ENCODE measurements around the gene CRACDL.

CRACDL gene, protein sequence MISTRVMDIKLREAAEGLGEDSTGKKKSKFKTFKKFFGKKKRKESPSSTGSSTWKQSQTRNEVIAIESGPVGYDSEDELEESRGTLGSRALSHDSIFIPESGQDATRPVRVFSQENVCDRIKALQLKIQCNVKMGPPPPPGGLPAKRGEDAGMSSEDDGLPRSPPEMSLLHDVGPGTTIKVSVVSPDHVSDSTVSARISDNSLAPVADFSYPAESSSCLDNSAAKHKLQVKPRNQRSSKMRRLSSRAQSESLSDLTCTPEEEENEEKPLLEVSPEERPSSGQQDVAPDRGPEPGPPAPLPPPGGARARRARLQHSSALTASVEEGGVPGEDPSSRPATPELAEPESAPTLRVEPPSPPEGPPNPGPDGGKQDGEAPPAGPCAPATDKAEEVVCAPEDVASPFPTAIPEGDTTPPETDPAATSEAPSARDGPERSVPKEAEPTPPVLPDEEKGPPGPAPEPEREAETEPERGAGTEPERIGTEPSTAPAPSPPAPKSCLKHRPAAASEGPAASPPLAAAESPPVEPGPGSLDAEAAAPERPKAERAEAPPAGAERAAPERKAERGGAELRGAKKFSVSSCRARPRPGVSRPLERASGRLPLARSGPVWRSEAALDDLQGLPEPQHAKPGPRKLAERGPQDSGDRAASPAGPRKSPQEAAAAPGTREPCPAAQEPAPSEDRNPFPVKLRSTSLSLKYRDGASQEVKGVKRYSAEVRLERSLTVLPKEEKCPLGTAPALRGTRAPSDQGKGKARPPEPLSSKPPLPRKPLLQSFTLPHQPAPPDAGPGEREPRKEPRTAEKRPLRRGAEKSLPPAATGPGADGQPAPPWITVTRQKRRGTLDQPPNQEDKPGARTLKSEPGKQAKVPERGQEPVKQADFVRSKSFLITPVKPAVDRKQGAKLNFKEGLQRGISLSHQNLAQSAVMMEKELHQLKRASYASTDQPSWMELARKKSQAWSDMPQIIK

DNA sequence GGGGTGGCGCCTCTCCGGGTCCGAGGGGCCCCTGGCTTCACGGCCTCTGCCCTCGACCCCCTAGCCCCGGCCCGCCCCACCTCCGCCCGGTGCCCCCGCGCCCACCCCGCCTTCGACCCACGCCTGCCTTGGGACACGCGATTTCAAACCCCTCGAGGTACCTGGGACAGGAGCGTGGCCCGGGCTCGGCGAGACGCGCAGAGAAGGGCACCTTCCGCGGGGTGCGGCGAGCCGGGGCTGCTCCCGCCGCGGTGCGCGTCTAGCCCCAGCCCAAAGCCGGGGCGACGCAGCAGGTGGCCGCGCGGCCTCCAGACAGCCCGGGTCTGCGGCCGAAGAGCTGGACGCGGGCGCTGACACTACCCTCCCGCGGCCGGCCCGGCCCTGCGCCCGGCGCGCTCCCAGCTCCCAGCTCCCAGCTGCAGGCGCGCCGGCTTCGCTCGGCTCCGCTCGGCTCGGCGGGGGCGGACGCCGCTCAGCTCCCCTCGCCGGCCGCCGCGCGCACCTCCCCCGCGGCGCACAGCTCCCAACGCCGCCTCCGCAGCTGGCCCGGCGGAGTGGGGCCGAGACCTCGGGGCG, at the start of gene CRACDL:
TSS of gene CRACDL (minus strand) at position 449 of the 576 bp plus-strand sequence. CDS start 89,425 bp downstream, outside the sequence.
- H3K4me3 ChIP-seq (ENCODE audit: low read length), result peak within 1 kb of the TSS; percentile 61
- no peaks in the 10 kb centered on the region for H3K9me3 ChIP-seq (ENCODE audit: insufficient read depth, low read depth, low read length)
- no peak within 1 kb of the TSS for H3K9ac ChIP-seq (ENCODE audit: low read depth, low read length)
- 0 out of 2 replicates have a peak, but pooled peaks cover 3% of the 10 kb centered on the region for H3K4me1 ChIP-seq (ENCODE audit: insufficient read depth, low read length)
- H3K36me3 ChIP-seq (ENCODE audit: insufficient read depth, low read depth, low read length), result no peaks in the 10 kb centered on the region
- H3K27me3 ChIP-seq (ENCODE audit: insufficient read depth, low read length), result peaks cover 78% of the 10 kb centered on the region
- no peak within 1 kb of the TSS for H3K27ac ChIP-seq (ENCODE audit: low read length)

DNA sequence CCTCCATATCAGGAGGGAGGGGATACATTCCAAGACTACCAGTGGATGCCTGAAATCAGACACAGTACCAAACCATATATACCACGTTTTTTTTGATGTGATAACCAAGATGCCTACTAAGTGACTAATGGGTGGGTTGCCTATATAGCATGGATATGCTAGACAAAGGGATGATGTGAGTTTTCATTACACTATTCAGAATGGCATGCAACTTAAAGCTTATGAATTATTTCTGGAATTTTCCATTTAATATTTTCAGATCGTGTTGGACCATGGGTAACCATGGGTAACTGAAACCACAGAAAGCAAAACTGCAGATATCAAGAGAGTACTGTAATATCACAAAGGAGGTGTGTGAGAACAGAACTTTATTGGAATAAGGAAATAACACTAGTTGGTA, 39.6 kb upstream of the CRACDL start:
- H3K4me1 ChIP-seq (ENCODE audit: insufficient read depth, low read length), result no peaks in the 10 kb centered on the region
- H3K4me3 ChIP-seq (ENCODE audit: low read length), result no peak overlapping the region
- peaks cover 39% of the 10 kb centered on the region for H3K9me3 ChIP-seq (ENCODE audit: insufficient read depth, low read depth, low read length)
- H3K27ac ChIP-seq (ENCODE audit: low read length), result no peak overlapping the region
- no peaks in the 10 kb centered on the region for H3K36me3 ChIP-seq (ENCODE audit: insufficient read depth, low read depth, low read length)
- no peaks in the 10 kb centered on the region for H3K27me3 ChIP-seq (ENCODE audit: insufficient read depth, low read length)
- no peak overlapping the region for H3K9ac ChIP-seq (ENCODE audit: low read depth, low read length)

DNA sequence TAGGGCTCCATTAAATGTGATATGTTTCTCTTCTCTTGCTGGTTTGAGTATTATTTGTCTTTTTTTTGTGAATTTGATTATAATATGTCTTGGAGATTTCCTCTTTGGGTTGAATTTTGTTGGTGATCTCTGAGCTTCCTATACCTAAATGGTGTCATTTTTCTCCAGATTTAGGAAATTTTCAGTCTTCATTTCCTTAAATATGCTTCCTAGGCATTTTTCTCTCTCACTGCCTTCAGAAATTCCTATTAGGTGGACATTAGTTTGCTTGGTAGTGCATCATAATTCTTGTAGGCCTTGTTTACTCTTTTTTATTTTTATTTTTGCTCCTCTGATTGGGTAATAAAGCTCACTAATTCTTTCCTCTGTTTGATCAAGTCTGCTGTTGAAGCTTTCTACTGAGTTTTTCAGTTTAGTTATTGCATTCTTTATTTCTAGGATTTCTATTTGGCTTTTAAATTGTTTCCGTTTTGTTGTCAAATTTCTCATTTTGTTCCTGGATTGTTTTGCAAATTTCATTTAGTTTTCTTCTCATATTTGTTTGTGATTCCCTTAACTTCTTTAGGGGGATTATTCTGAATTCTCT, 36.6 kb upstream of the CRACDL start:
- Histone ChIP-seq H3K27me3 (ENCODE audit: insufficient read depth, low read length) (no peaks in the 10 kb centered on the region), H3K4me1 (ENCODE audit: insufficient read depth, low read length) (no peaks in the 10 kb centered on the region), H3K9me3 (ENCODE audit: insufficient read depth, low read depth, low read length) (peaks cover 60% of the 10 kb centered on the region), H3K9ac (ENCODE audit: low read depth, low read length) (no peak overlapping the region), H3K4me3 (ENCODE audit: low read length) (no peak overlapping the region), H3K36me3 (ENCODE audit: insufficient read depth, low read depth, low read length) (no peaks in the 10 kb centered on the region), H3K27ac (ENCODE audit: low read length) (no peak overlapping the region)

DNA sequence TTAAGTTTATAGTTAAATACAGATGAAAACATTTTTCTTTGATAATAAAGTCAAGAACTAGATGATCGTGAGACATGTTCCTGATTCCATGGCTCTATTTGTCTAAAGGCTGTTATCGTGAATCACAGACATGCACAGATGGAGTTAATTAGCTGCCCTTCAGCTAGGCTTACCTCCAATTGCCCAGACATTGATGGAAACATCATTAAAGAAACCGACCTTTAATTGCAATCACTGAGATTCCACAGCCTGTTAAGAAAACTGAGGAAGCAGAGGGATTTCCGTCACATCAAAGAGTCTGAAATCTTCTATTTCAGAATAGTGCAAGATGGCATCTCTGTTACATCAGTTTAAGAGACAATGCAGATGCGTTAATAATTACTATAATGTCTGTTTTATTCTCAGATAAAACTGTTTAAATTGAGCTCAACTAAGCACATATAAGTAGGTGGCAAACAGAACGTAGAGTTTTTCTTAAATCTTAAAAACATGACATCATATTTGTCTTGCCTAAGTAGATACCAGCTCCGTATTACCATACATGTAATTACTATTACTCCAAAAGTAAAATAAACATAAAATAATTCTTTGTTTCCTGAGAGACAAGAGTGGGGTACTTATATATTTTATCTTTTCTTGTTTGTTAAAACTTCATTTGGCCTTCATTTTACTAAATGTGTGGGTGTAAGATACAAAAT, 23.9 kb upstream of the CRACDL start:
- Histone ChIP-seq H3K36me3 (ENCODE audit: insufficient read depth, low read depth, low read length) (no peaks in the 10 kb centered on the region), H3K9ac (ENCODE audit: low read depth, low read length) (no peak overlapping the region), H3K4me1 (ENCODE audit: insufficient read depth, low read length) (no peaks in the 10 kb centered on the region), H3K27ac (ENCODE audit: low read length) (no peak overlapping the region), H3K4me3 (ENCODE audit: low read length) (no peak overlapping the region), H3K9me3 (ENCODE audit: insufficient read depth, low read depth, low read length) (no peaks in the 10 kb centered on the region; the same call in 1 of the 2 replicates), H3K27me3 (ENCODE audit: insufficient read depth, low read length) (no peaks in the 10 kb centered on the region)

DNA sequence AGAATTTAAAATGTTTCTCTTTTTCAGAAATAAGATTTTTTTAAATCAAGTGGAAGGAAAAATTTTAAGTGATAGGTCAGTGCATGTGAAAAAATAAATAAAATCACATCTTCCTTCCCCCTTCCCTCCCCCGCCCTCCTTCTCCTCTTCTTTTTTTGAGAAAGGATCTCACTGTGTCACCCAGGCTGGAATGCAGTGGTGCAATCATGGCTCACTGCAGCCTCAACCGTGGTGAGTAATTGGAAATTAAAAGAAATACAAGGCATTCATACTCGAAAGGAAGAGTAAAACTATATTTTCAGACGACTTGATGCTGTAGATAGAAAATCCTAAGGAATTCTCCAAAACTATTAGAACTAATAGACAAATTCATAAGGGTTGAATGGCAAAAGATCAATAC, 16.9 kb upstream of the CRACDL start:
- H3K27ac ChIP-seq (ENCODE audit: low read length), result no peak overlapping the region
- H3K4me1 ChIP-seq (ENCODE audit: insufficient read depth, low read length), result no peaks in the 10 kb centered on the region
- no peaks in the 10 kb centered on the region for H3K36me3 ChIP-seq (ENCODE audit: insufficient read depth, low read depth, low read length)
- no peak overlapping the region for H3K9ac ChIP-seq (ENCODE audit: low read depth, low read length)
- no peak overlapping the region for H3K4me3 ChIP-seq (ENCODE audit: low read length)
- no peaks in the 10 kb centered on the region for H3K9me3 ChIP-seq (ENCODE audit: insufficient read depth, low read depth, low read length)
- no peaks in the 10 kb centered on the region for H3K27me3 ChIP-seq (ENCODE audit: insufficient read depth, low read length)

DNA sequence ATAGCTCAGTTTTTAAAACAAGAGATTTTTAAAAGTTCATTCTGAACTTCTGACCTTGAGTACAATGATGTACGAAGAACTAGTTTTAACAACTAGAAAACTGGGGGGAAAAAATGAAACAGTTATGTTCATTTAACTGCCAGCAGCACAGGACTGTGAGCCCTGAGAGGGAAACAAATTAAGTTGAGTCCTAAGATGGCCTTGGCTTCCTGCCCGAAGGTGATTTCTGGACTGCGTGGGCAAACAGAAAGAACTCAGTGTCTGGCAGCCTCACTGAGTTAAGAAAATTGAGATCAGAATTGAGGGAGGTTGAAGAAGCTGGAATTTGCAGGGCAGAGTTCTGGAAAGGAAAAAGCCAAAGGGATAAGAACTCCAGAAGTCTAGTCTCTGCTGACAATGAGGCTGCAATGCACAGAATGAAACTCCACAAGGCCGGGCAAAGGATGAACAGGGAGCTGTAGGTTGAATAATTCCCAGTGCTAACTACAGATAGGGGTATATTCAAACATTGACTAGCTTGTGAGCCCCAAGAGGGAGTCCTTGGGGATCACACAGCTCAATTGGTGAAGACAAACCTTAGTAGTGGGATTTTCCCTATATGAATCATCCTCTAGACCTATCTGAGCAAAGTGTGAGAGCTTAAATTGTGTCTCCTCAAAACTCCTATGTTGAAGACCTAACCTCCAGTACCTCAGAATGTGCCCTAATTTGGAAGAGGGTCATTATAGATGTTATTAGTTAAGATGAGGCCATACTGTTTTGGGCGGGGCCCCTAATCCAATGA, 13.1 kb upstream of the CRACDL start:
- Histone ChIP-seq H3K4me3 (ENCODE audit: low read length) (no peak overlapping the region), H3K27ac (ENCODE audit: low read length) (no peak overlapping the region), H3K27me3 (ENCODE audit: insufficient read depth, low read length) (no peaks in the 10 kb centered on the region), H3K4me1 (ENCODE audit: insufficient read depth, low read length) (no peaks in the 10 kb centered on the region), H3K36me3 (ENCODE audit: insufficient read depth, low read depth, low read length) (no peaks in the 10 kb centered on the region), H3K9me3 (ENCODE audit: insufficient read depth, low read depth, low read length) (no peaks in the 10 kb centered on the region), H3K9ac (ENCODE audit: low read depth, low read length) (no peak overlapping the region)

DNA sequence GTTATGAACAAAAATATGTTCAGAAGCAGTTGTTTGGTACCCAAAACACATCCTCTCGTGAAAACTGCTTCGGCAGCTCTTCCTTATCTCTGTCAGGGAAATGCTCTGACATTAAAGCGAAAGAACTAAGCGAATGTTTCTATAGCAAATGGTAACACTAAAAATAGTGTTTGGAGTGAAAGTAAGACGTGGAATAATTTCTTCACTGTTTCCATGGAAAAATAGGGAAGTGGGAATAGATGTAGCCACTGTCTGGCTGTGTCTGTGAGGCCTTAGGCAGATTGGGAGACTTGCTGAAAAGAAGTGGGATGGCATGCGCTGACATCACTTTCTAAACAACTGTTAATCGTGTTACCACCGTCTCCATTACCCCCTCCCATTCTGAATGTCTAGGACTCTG, 11.5 kb upstream of the CRACDL start:
- no peak overlapping the region for H3K27ac ChIP-seq (ENCODE audit: low read length)
- no peaks in the 10 kb centered on the region for H3K36me3 ChIP-seq (ENCODE audit: insufficient read depth, low read depth, low read length)
- H3K9ac ChIP-seq (ENCODE audit: low read depth, low read length), result no peak overlapping the region
- H3K9me3 ChIP-seq (ENCODE audit: insufficient read depth, low read depth, low read length), result no peaks in the 10 kb centered on the region
- H3K4me3 ChIP-seq (ENCODE audit: low read length), result no peak overlapping the region
- no peaks in the 10 kb centered on the region for H3K4me1 ChIP-seq (ENCODE audit: insufficient read depth, low read length)
- no peaks in the 10 kb centered on the region for H3K27me3 ChIP-seq (ENCODE audit: insufficient read depth, low read length)

DNA sequence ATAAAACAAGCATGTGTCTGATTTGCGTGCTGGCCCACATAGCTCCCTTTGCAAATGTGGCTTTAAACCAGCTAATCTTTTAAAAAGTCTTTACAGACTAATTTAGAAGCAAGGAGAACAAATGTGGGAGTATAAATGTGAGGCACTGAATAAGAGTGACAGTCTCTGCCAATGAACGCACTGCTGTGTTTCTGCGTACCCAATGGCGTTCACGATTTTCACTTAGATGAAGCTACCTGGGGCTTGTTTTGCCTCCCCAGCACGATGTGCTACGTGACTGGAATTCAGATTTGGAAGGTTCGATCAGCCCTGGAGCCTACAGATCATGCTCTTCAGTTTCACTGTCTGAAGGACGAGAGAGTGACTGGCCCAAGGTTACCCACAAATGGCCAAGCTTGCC, 10.8 kb upstream of the CRACDL start:
- no peaks in the 10 kb centered on the region for H3K9me3 ChIP-seq (ENCODE audit: insufficient read depth, low read depth, low read length)
- no peaks in the 10 kb centered on the region for H3K4me1 ChIP-seq (ENCODE audit: insufficient read depth, low read length)
- no peak overlapping the region for H3K4me3 ChIP-seq (ENCODE audit: low read length)
- H3K9ac ChIP-seq (ENCODE audit: low read depth, low read length), result no peak overlapping the region
- H3K27ac ChIP-seq (ENCODE audit: low read length), result no peak overlapping the region
- H3K36me3 ChIP-seq (ENCODE audit: insufficient read depth, low read depth, low read length), result no peaks in the 10 kb centered on the region
- H3K27me3 ChIP-seq (ENCODE audit: insufficient read depth, low read length), result no peaks in the 10 kb centered on the region

DNA sequence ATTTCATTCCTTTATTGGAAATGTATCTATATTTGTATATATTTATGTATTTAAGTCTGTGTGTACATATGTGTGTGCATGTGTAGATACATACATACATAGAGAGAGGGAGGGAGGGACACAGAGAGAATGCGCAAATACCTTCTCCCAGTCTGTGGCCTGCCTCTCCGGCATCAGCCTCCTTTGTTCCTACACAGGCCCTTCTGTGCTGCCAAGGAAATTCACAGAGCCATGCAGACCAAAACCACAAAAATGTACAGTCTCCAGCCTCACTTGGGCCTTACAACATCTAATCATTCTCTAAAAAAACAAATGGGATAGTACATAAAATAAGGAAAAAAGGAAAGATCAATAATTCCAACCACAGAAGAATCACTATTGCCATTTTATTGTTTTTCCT, 8.8 kb upstream of the CRACDL start:
- no peak overlapping the region for H3K9ac ChIP-seq (ENCODE audit: low read depth, low read length)
- no peak overlapping the region for H3K4me3 ChIP-seq (ENCODE audit: low read length)
- no peaks in the 10 kb centered on the region for H3K9me3 ChIP-seq (ENCODE audit: insufficient read depth, low read depth, low read length)
- H3K36me3 ChIP-seq (ENCODE audit: insufficient read depth, low read depth, low read length), result no peaks in the 10 kb centered on the region
- peaks cover under 1% of the 10 kb centered on the region; the same call in 1 of the 2 replicates for H3K27me3 ChIP-seq (ENCODE audit: insufficient read depth, low read length)
- no peaks in the 10 kb centered on the region for H3K4me1 ChIP-seq (ENCODE audit: insufficient read depth, low read length)
- H3K27ac ChIP-seq (ENCODE audit: low read length), result no peak overlapping the region

DNA sequence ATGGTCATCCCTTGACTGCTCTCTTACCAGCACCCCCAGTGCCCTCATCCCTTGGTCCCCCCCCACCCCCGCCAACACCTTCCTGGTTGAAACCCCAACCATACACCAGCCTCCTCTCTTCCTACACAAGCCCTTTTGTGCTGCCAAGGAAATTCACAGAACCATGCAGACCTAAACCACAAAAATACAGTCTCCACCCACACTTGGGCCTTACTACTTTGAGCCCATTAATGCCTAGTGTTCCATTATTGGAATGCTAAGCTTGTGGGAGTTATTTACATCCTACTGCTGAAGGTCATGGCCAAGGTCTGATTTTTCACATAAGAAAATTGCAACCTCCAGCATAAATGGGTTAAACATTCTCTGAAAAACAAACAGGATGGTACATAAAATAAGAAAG, 4.1 kb upstream of the CRACDL start:
- Histone ChIP-seq H3K9ac (ENCODE audit: low read depth, low read length) (no peak overlapping the region), H3K36me3 (ENCODE audit: insufficient read depth, low read depth, low read length) (no peaks in the 10 kb centered on the region), H3K27ac (ENCODE audit: low read length) (no peak overlapping the region), H3K4me3 (ENCODE audit: low read length) (no peak overlapping the region), H3K27me3 (ENCODE audit: insufficient read depth, low read length) (peaks cover 46% of the 10 kb centered on the region), H3K4me1 (ENCODE audit: insufficient read depth, low read length) (0 out of 2 replicates have a peak, but pooled peaks cover 3% of the 10 kb centered on the region), H3K9me3 (ENCODE audit: insufficient read depth, low read depth, low read length) (no peaks in the 10 kb centered on the region)

Data from iPS-20b (cell line).